ENCODE data around the gene CALN1.

The CALN1 gene

DNA sequence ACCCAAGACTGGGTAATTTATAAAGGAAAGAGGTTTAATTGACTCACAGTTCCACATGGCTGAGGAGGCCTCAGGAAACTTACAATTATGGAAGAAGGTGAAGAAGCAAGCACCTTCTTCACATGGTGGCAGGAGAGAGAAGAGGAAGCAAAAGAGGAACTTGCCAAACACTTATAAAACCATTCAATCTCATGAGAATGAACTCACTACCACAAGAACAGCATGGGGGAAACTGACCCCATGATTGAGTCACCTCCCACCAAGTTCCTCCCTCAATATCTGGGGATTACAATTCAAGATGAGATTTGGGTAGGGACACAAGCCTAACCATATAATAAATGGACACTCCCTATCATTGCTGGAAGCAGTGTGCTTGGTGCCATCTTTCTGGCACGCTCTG, 506.3 kb downstream of the CALN1 start:
- H3K4me3 ChIP-seq (ENCODE audit: low read length), result no peak overlapping the region
- no peak overlapping the region for H2AFZ ChIP-seq (ENCODE audit: low read depth, low read length)
- no peaks in the 10 kb centered on the region for H3K36me3 ChIP-seq (ENCODE audit: insufficient read depth, low read length)
- H3K9me3 ChIP-seq (ENCODE audit: low read length), result no peaks in the 10 kb centered on the region
- no peaks in the 10 kb centered on the region for H3K27me3 ChIP-seq (ENCODE audit: insufficient read depth, low read length)
- no peaks in the 10 kb centered on the region for H3K4me1 ChIP-seq (ENCODE audit: insufficient read depth, low read length)

DNA sequence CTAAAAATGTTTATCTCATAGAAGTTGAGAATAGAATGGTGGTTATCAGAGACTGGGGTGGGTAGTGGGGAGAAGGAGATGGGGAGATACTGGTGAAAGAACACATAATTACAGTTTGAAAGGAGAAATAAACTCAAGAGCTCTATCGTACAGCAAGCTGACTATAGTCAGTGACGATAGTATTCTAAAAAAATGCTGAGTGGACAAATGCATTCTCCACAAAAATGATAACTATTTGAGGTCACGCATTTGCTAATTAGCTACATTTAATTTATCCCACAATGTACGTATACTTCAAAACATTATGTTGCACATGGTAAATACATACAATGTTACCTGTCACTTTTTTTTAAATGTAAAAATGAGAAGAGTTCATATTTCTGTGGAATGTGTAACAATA, 507.7 kb downstream of the CALN1 start:
- Histone ChIP-seq H3K27me3 (ENCODE audit: insufficient read depth, low read length) (no peaks in the 10 kb centered on the region), H3K4me3 (ENCODE audit: low read length) (no peak overlapping the region), H3K4me1 (ENCODE audit: insufficient read depth, low read length) (no peaks in the 10 kb centered on the region), H3K36me3 (ENCODE audit: insufficient read depth, low read length) (no peaks in the 10 kb centered on the region), H3K9me3 (ENCODE audit: low read length) (no peaks in the 10 kb centered on the region), H2AFZ (ENCODE audit: low read depth, low read length) (no peak overlapping the region)

DNA sequence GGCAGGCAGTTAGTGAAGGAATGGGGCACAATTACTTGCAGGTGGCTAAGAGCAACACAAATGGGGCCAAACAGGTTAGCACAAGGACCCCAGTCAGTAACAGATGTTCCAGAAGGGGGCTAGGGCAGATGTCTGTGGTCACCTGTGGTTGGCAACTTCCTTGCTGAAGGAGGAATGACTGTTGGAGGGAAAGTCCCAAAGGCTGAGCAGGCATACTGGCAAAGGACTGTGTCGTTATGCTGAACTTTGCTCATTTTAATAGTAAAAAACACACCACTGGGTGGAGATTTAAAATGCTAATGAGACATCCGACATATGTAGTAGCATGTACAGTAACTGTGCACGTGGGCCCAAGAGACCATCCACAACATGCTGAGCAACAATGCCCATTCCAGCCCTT, 511.6 kb downstream of the CALN1 start:
- Histone ChIP-seq H3K9me3 (ENCODE audit: low read length) (no peaks in the 10 kb centered on the region), H2AFZ (ENCODE audit: low read depth, low read length) (no peak overlapping the region), H3K27me3 (ENCODE audit: insufficient read depth, low read length) (peaks cover 4% of the 10 kb centered on the region)

DNA sequence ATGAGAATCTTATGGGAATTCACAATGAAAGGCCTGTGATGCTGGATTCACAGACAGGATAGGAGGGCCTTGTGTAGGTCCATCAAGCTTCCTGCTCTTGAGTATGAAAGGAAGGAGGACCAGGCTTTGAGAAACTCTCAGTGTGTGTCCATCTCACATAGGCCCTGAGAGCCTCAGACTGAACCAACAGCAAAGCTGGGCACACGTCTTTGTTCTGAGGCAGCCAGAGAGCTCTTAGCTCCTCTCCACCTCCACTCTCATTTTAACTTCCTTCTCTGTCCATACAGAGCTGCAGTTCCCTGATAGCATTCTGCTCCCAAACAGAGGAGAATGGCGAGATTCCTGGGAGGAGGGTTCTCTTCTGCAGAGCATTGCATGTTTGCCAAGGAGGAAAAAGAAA, 515.6 kb downstream of the CALN1 start:
- peaks cover 4% of the 10 kb centered on the region for H3K27me3 ChIP-seq (ENCODE audit: insufficient read depth, low read length)
- H2AFZ ChIP-seq (ENCODE audit: low read depth, low read length), result no peak overlapping the region
- H3K36me3 ChIP-seq (ENCODE audit: insufficient read depth, low read length), result no peaks in the 10 kb centered on the region
- no peaks in the 10 kb centered on the region for H3K9me3 ChIP-seq (ENCODE audit: low read length)
- H3K4me3 ChIP-seq (ENCODE audit: low read length), result no peak overlapping the region
- H3K4me1 ChIP-seq (ENCODE audit: insufficient read depth, low read length), result no peaks in the 10 kb centered on the region

More for the DNA sequence above, 511.6 kb downstream of the CALN1 start:
- Histone ChIP-seq H3K4me3 (ENCODE audit: low read length) (no peak overlapping the region), H3K4me1 (ENCODE audit: insufficient read depth, low read length) (no peaks in the 10 kb centered on the region), H3K36me3 (ENCODE audit: insufficient read depth, low read length) (no peaks in the 10 kb centered on the region)

DNA sequence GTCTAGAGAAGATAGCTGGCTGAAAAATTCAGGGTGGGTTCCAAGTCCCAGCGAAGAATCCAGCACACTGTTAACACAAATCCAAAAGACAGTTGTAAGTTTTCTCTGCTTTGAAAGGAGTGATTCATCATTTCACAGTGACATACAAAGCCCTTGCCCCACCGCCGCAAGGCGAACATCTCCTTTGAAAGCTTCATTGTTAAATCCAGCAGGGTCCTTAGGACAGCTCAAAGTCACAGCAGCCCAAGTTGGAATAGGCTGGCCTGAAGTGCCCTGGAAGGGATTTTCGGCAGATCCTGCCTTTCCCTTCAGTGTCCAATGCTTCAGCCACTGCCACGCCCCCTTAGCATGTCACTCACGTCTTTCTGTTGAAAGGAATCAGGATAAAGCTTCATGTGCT, 526.1 kb downstream of the CALN1 start:
- no peaks in the 10 kb centered on the region for H3K27me3 ChIP-seq (ENCODE audit: insufficient read depth, low read length)
- H3K36me3 ChIP-seq (ENCODE audit: insufficient read depth, low read length), result no peaks in the 10 kb centered on the region
- peak overlapping the region; percentile 42 for H2AFZ ChIP-seq (ENCODE audit: low read depth, low read length)
- no peak overlapping the region for H3K4me3 ChIP-seq (ENCODE audit: low read length)
- H3K4me1 ChIP-seq (ENCODE audit: insufficient read depth, low read length), result peaks cover 8% of the 10 kb centered on the region
- H3K9me3 ChIP-seq (ENCODE audit: low read length), result no peaks in the 10 kb centered on the region

DNA sequence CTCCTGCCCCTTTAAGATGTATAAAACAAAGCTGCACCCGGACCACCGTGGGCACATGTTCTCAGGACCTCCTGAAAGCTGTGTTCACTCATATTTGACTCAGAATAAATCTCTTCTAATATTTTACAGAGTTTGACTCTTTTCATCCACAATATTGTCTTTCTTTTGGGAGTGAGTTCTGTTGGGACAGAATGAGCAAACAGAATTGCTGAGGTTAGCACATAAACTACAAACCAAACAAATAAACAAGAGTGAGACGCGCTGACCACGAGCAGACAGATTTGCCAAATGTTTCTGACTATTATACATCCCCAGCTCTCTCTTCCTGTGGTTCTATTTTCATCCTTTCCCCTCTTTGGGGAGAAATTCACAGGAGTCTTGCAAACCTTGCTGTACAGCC, 526.7 kb downstream of the CALN1 start:
- peak overlapping the region; percentile 42 for H2AFZ ChIP-seq (ENCODE audit: low read depth, low read length)
- H3K36me3 ChIP-seq (ENCODE audit: insufficient read depth, low read length), result no peaks in the 10 kb centered on the region
- peaks cover 8% of the 10 kb centered on the region for H3K4me1 ChIP-seq (ENCODE audit: insufficient read depth, low read length)
- no peak overlapping the region for H3K4me3 ChIP-seq (ENCODE audit: low read length)
- H3K27me3 ChIP-seq (ENCODE audit: insufficient read depth, low read length), result no peaks in the 10 kb centered on the region
- H3K9me3 ChIP-seq (ENCODE audit: low read length), result no peaks in the 10 kb centered on the region

DNA sequence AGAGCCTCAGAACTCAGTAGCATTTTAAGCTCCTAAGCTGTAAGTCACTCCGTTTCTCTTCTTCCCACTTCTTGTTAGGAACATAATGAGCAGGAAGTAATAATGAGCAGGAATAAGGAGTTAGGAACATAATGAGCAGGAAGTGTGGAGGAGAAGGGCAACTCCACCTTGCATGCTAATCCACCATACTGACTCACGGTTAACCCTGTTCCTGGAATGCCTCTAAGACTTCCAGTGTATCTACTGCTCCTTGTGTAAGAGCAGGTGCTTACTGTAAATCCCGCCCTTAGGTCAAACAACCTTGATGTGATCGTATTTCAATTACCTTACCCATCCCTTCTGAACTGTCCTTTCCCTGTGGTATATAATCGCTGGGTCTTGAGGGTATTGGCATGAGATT, 528.7 kb downstream of the CALN1 start:
- Histone ChIP-seq H3K4me3 (ENCODE audit: low read length) (no peak overlapping the region), H2AFZ (ENCODE audit: low read depth, low read length) (no peak overlapping the region), H3K27me3 (ENCODE audit: insufficient read depth, low read length) (no peaks in the 10 kb centered on the region), H3K9me3 (ENCODE audit: low read length) (no peaks in the 10 kb centered on the region), H3K36me3 (ENCODE audit: insufficient read depth, low read length) (no peaks in the 10 kb centered on the region), H3K4me1 (ENCODE audit: insufficient read depth, low read length) (peaks cover 8% of the 10 kb centered on the region)

DNA sequence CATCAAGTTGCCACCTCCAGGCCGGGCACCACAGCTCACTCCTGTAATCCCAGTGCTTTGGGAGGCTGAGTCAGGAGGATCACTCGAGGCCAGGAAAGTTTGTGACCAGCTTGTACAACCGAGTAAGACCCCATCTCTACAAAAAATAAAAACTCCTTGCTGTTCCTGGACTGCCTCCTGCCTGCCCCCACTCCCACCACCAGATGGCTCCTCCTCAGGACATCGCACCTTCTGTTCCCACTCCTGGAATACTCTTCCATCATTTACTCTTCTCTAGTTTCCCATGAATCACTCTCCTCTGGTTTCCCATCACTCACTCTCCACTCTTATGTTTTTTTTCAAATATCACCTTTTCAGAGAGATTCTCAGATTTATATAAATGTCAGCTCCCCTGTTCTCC, 540.7 kb downstream of the CALN1 start:
- no peaks in the 10 kb centered on the region for H3K9me3 ChIP-seq (ENCODE audit: low read length)
- no peak overlapping the region for H3K4me3 ChIP-seq (ENCODE audit: low read length)
- H2AFZ ChIP-seq (ENCODE audit: low read depth, low read length), result no peak overlapping the region
- H3K27me3 ChIP-seq (ENCODE audit: insufficient read depth, low read length), result no peaks in the 10 kb centered on the region
- H3K36me3 ChIP-seq (ENCODE audit: insufficient read depth, low read length), result no peaks in the 10 kb centered on the region
- no peaks in the 10 kb centered on the region for H3K4me1 ChIP-seq (ENCODE audit: insufficient read depth, low read length)

DNA sequence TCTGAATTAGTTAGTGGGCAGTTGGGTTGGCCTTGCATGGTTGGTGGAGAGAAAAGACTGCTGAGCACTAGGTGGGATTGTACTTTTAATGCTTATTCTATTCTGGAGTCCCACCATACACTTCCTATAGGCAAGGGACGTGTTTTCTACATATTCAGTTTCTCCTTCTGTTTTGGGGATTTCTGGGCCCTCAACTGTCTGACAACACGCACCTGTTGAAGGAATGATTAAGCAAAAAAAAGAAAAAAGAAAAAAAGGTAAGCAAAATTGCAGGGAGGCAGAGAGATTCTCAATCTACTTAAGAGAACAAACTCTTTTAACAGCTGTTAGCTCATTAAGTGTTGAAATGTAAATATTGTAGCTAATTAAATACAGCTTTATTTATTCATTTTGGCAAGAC, 541.3 kb downstream of the CALN1 start:
- Histone ChIP-seq H2AFZ (ENCODE audit: low read depth, low read length) (no peak overlapping the region), H3K36me3 (ENCODE audit: insufficient read depth, low read length) (no peaks in the 10 kb centered on the region), H3K4me3 (ENCODE audit: low read length) (no peak overlapping the region), H3K4me1 (ENCODE audit: insufficient read depth, low read length) (no peaks in the 10 kb centered on the region), H3K9me3 (ENCODE audit: low read length) (no peaks in the 10 kb centered on the region), H3K27me3 (ENCODE audit: insufficient read depth, low read length) (no peaks in the 10 kb centered on the region)

DNA sequence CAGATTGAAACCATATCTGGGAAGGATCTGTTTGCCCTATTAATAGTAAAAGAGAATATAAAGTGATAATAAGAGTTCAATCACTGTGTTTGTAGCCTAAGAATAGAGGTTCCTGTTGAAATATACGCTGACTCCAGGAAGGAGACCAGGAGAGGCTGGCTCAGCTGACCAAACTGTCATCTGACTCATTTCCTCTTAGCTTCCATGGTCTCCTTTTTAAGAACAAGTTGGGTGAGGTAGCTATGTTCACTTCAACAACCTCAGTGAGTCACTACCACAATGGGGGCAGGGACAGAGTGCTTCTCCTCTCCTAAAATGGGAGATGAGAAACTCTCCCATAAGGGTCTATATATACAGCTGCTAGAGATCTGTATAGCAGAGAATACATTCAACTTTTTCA, 543.3 kb downstream of the CALN1 start:
- Histone ChIP-seq H3K27me3 (ENCODE audit: insufficient read depth, low read length) (no peaks in the 10 kb centered on the region), H3K36me3 (ENCODE audit: insufficient read depth, low read length) (no peaks in the 10 kb centered on the region), H3K9me3 (ENCODE audit: low read length) (no peaks in the 10 kb centered on the region), H2AFZ (ENCODE audit: low read depth, low read length) (no peak overlapping the region), H3K4me3 (ENCODE audit: low read length) (no peak overlapping the region), H3K4me1 (ENCODE audit: insufficient read depth, low read length) (no peaks in the 10 kb centered on the region)

DNA sequence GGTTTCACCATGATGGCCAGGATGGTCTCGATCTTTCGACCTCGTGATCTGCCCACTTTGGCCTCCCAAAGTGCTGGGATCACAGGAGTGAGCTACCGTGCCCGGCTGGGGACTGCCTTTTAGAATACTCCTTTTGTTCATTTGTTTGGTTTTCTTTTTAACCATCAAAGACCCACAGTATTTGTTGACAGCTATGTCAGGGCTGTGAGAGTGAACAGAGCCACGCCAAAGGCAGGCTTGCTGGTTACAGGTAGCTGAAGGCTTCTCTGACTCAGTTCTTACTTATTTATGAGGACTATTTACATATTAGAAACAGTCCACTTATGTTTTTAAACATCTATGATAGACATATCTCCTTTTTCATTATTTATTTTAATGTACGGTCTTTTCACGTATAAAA, 544.5 kb downstream of the CALN1 start:
- Histone ChIP-seq H2AFZ (ENCODE audit: low read depth, low read length) (no peak overlapping the region), H3K27me3 (ENCODE audit: insufficient read depth, low read length) (no peaks in the 10 kb centered on the region), H3K9me3 (ENCODE audit: low read length) (no peaks in the 10 kb centered on the region), H3K36me3 (ENCODE audit: insufficient read depth, low read length) (no peaks in the 10 kb centered on the region), H3K4me3 (ENCODE audit: low read length) (no peak overlapping the region), H3K4me1 (ENCODE audit: insufficient read depth, low read length) (no peaks in the 10 kb centered on the region)

DNA sequence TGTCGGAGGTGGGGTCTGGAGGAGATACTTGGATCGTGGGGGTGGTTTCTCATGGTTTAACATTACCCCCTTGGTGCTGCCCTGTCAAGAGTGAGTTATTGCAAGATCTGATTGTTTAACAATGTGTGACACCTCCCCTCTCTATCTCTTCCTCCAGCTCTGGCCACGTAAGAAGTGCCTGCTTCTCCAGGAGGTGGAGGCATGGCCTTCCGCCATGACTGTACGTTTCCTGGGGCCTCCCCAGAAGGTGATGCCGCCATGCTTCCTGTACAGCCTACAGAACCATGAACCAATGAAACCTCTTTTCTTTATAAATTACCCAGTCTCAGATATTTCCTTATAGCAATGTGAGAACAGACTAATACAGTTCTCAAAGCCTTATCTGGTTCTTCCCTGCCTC, 547.0 kb downstream of the CALN1 start:
- no peaks in the 10 kb centered on the region for H3K9me3 ChIP-seq (ENCODE audit: low read length)
- no peaks in the 10 kb centered on the region for H3K36me3 ChIP-seq (ENCODE audit: insufficient read depth, low read length)
- H3K27me3 ChIP-seq (ENCODE audit: insufficient read depth, low read length), result no peaks in the 10 kb centered on the region
- no peak overlapping the region for H2AFZ ChIP-seq (ENCODE audit: low read depth, low read length)
- H3K4me1 ChIP-seq (ENCODE audit: insufficient read depth, low read length), result no peaks in the 10 kb centered on the region
- no peak overlapping the region for H3K4me3 ChIP-seq (ENCODE audit: low read length)

DNA sequence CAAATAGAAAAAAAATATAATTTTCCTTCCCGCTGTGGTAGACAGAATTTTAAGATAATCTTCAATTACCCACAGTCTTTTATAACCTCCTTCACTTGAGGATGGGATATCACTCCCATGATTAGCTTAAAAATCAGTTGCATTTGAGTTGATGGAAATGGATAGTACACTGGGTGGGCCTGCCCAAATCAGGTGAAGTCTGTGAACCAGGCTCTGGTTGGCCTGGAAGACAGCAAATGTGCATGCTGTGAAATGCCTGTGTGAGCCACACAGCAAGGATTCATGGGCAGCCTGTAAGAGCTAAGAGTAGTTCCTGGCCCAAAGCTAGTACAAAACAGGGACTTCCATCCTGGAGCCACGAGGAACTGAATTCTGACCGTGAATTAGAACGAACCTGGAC, 548.0 kb downstream of the CALN1 start:
- H3K27me3 ChIP-seq (ENCODE audit: insufficient read depth, low read length), result no peaks in the 10 kb centered on the region
- H3K4me1 ChIP-seq (ENCODE audit: insufficient read depth, low read length), result no peaks in the 10 kb centered on the region
- H2AFZ ChIP-seq (ENCODE audit: low read depth, low read length), result no peak overlapping the region
- no peaks in the 10 kb centered on the region for H3K36me3 ChIP-seq (ENCODE audit: insufficient read depth, low read length)
- no peaks in the 10 kb centered on the region for H3K9me3 ChIP-seq (ENCODE audit: low read length)
- H3K4me3 ChIP-seq (ENCODE audit: low read length), result no peak overlapping the region

DNA sequence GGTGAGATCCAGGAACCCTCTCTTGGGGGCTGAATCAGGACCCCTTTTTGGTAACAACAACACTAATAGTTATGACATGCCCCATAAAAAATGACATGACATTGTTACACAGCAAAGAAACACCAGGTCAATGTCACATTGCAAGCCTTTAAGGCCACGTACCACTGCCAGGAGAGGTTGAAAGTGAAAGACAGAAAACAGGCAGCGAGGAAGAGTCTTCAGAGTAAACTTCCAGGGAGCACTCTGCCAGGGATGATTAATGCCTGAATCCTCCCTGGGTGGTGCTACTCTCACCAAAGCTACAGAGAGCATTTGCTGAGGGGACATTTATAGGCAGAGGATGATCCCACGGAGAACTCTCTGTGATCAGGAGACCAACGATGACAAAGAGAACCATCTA, 551.6 kb downstream of the CALN1 start:
- Histone ChIP-seq H3K27me3 (ENCODE audit: insufficient read depth, low read length) (no peaks in the 10 kb centered on the region), H3K9me3 (ENCODE audit: low read length) (no peaks in the 10 kb centered on the region), H3K36me3 (ENCODE audit: insufficient read depth, low read length) (no peaks in the 10 kb centered on the region), H2AFZ (ENCODE audit: low read depth, low read length) (no peak overlapping the region), H3K4me3 (ENCODE audit: low read length) (no peak overlapping the region), H3K4me1 (ENCODE audit: insufficient read depth, low read length) (no peaks in the 10 kb centered on the region)

All from neuron (in vitro differentiated cells).